HEK293 (cell line): ENCODE measurements around the gene NPTX1.
A peak's percentile ranks its signal among the peaks of the same experiment; 100 is the strongest.

ENCODE experiments used
- CTCF ChIA-PET: fragments of 350-600 bp; formaldehyde crosslinking; extraction: SDS; loops from one replicate; lab custom pipeline; 2021; ENCODE audit warnings: antibody characterized with exemption; lab: Yijun Ruan, JAX
- POLR2A ChIA-PET: fragments of 300-600 bp; formaldehyde crosslinking; extraction: SDS; loops from one replicate; lab custom pipeline; 2020; ENCODE audit warnings: antibody characterized with exemption, inconsistent platforms; lab: Yijun Ruan, JAX
- H3K27ac ChIP-seq: fragments of 200-500 bp; sonication (Bioruptor generic); 2 replicates; pipeline ENCODE4 v1.5.1; 2014; ENCODE audit warnings: low read depth, low read length, control low read depth, inconsistent platforms; ENCODE audit errors: extremely low read depth
- H3K36me3 ChIP-seq, 2 experiments: fragments of 200-500 bp in 1 of 2; sonication (Bioruptor generic) in 1 of 2; 1 replicate in 1 of 2; 2 replicates in 1 of 2; pipeline ENCODE4 v1.5.1; 2014 to 2017; ENCODE audit warnings: inconsistent platforms in 2 of 2, low read length in 2 of 2; ENCODE audit not compliant: control insufficient read depth in 2 of 2, insufficient read depth in 1 of 2
- H3K4me1 ChIP-seq: fragments of 200-500 bp; sonication (Bioruptor generic); 2 replicates; pipeline ENCODE4 v1.5.1; 2014; ENCODE audit warnings: mild to moderate bottlenecking, low read length, inconsistent platforms; ENCODE audit not compliant: control insufficient read depth, insufficient read depth
- H3K4me3 ChIP-seq: 2 replicates; pipeline ENCODE4 v1.5.1; 2011; ENCODE audit warnings: low read depth, mild to moderate bottlenecking, control low read depth, low read length, moderate library complexity
- H3K9me3 ChIP-seq: fragments of 200-500 bp; sonication (Bioruptor generic); 2 replicates; pipeline ENCODE4 v1.5.1; 2014; ENCODE audit warnings: low read depth, low read length, inconsistent platforms; ENCODE audit not compliant: control insufficient read depth, insufficient read depth
- EGR2 ChIP-seq: fragments of 450-650 bp; formaldehyde crosslinking; IDR thresholded peaks from 2 replicates; pipeline ENCODE4 v1.5.1; 2016; ENCODE audit warnings: low read depth, missing biosample characterization, missing genetic modification characterization
- GLI2 ChIP-seq: fragments of 450-650 bp; formaldehyde crosslinking; IDR thresholded peaks from 2 replicates; pipeline ENCODE4; 2017; ENCODE audit warnings: missing biosample characterization, missing genetic modification characterization, low read depth, borderline replicate concordance
- MEIS1 ChIP-seq: sonication (generic); formaldehyde crosslinking; IDR thresholded peaks from 2 replicates; pipeline ENCODE4 v1.8.1; 2022; ENCODE audit warnings: missing genetic modification reagents, mild to moderate bottlenecking, borderline replicate concordance
- RBAK ChIP-seq: fragments of 450-650 bp; formaldehyde crosslinking; IDR thresholded peaks from 2 replicates; pipeline ENCODE4 v1.5.1; 2016; ENCODE audit warnings: missing biosample characterization, missing genetic modification characterization
- REPIN1 ChIP-seq: fragments of 450-650 bp; formaldehyde crosslinking; IDR thresholded peaks from 2 replicates; pipeline ENCODE4 v1.5.1; 2017; ENCODE audit warnings: missing biosample characterization, missing genetic modification characterization, low read depth
- SP2 ChIP-seq: fragments of 450-650 bp; formaldehyde crosslinking; IDR thresholded peaks from 2 replicates; pipeline ENCODE4 v1.5.1; 2016; ENCODE audit warnings: missing biosample characterization, missing genetic modification characterization
- WT1 ChIP-seq: fragments of 450-650 bp; formaldehyde crosslinking; IDR thresholded peaks from 2 replicates; pipeline ENCODE4 v1.5.1; 2016; ENCODE audit warnings: missing biosample characterization, missing genetic modification characterization
- YY1 ChIP-seq: fragments of 450-650 bp; formaldehyde crosslinking; IDR thresholded peaks from 2 replicates; pipeline ENCODE4 v1.5.1; 2018; ENCODE audit warnings: missing biosample characterization, missing genetic modification characterization
- ZBTB11 ChIP-seq: fragments of 450-650 bp; formaldehyde crosslinking; conservative IDR thresholded peaks from 2 replicates; pipeline ENCODE4 v1.5.1; 2016; ENCODE audit warnings: low read depth, missing biosample characterization, missing genetic modification characterization
- ZBTB21 ChIP-seq: fragments of 450-650 bp; formaldehyde crosslinking; IDR thresholded peaks from 2 replicates; pipeline ENCODE4 v1.5.1; 2017; ENCODE audit warnings: missing biosample characterization, missing genetic modification characterization
- ZBTB26 ChIP-seq: fragments of 450-650 bp; formaldehyde crosslinking; optimal IDR thresholded peaks from 2 replicates; pipeline ENCODE3; 2016; ENCODE audit warnings: missing biosample characterization, mild to moderate bottlenecking, missing genetic modification characterization
- ZEB2 ChIP-seq: fragments of 450-650 bp; formaldehyde crosslinking; IDR thresholded peaks from 2 replicates; pipeline ENCODE4 v1.5.1; 2016; ENCODE audit warnings: missing biosample characterization, missing genetic modification characterization
- ZFHX2 ChIP-seq: fragments of 450-650 bp; formaldehyde crosslinking; conservative IDR thresholded peaks from 2 replicates; pipeline ENCODE4 v1.5.1; 2016; ENCODE audit warnings: missing biosample characterization, missing genetic modification characterization
- ZNF133 ChIP-seq: fragments of 450-650 bp; formaldehyde crosslinking; IDR thresholded peaks from 2 replicates; pipeline ENCODE4 v1.5.1; 2016; ENCODE audit warnings: missing biosample characterization, missing genetic modification characterization
- ZNF140 ChIP-seq: fragments of 450-650 bp; formaldehyde crosslinking; IDR thresholded peaks from 2 replicates; pipeline ENCODE4 v1.5.1; 2016; ENCODE audit warnings: missing biosample characterization, missing genetic modification characterization
- ZNF16 ChIP-seq: fragments of 450-650 bp; formaldehyde crosslinking; IDR thresholded peaks from 2 replicates; pipeline ENCODE4 v1.5.1; 2016; ENCODE audit warnings: low read depth, missing biosample characterization, missing genetic modification characterization
- ZNF302 ChIP-seq: fragments of 450-650 bp; formaldehyde crosslinking; IDR thresholded peaks from 2 replicates; pipeline ENCODE4 v1.5.1; 2016; ENCODE audit warnings: missing biosample characterization, missing genetic modification characterization, low read depth
- ZNF398 ChIP-seq: fragments of 450-650 bp; formaldehyde crosslinking; IDR thresholded peaks from 2 replicates; pipeline ENCODE4 v1.5.1; 2017; ENCODE audit warnings: missing biosample characterization, missing genetic modification characterization
- ZNF530 ChIP-seq: fragments of 450-650 bp; formaldehyde crosslinking; IDR thresholded peaks from 2 replicates; pipeline ENCODE4 v1.5.1; 2016; ENCODE audit warnings: low read depth, missing biosample characterization, missing genetic modification characterization
- ZNF600 ChIP-seq: fragments of 450-650 bp; formaldehyde crosslinking; IDR thresholded peaks from 2 replicates; pipeline ENCODE4 v1.5.1; 2016; ENCODE audit warnings: missing biosample characterization, missing genetic modification characterization
- ZNF610 ChIP-seq: fragments of 450-650 bp; formaldehyde crosslinking; IDR thresholded peaks from 2 replicates; pipeline ENCODE4 v1.5.1; 2016; ENCODE audit warnings: missing biosample characterization, missing genetic modification characterization, borderline replicate concordance
- ZNF629 ChIP-seq: fragments of 450-650 bp; formaldehyde crosslinking; IDR thresholded peaks from 2 replicates; pipeline ENCODE4 v1.5.1; 2017; ENCODE audit warnings: missing biosample characterization, missing genetic modification characterization
- ZNF747 ChIP-seq: fragments of 450-650 bp; formaldehyde crosslinking; IDR thresholded peaks from 2 replicates; pipeline ENCODE4 v1.5.1; 2016; ENCODE audit warnings: missing biosample characterization, missing genetic modification characterization

NPTX1 gene

GRCh38 chr17:80494547-80494946, 18.1 kb upstream of the NPTX1 start (continued):
- no peak for TF ChIP-seq ZNF747
- peak; percentile 29; the same call in 1 of the 2 replicates for TF ChIP-seq ZFHX2
- no peak for TF ChIP-seq ZBTB21

- H3K4me1 ChIP-seq = no peaks in the 10 kb centered on the region
- TF ChIP-seq ZNF610 (tag by site-specific recombination) = no peak
- TF ChIP-seq GLI2 (tag by site-specific recombination) = no peak
- TF ChIP-seq WT1 = no peak
- TF ChIP-seq ZBTB26 (tag by site-specific recombination) = no peak
- no peak for TF ChIP-seq ZNF302 (tag by site-specific recombination)
- TF ChIP-seq RBAK (tag by site-specific recombination) = no peak
- no peak for TF ChIP-seq REPIN1
- no peak for TF ChIP-seq ZNF140 (tag by site-specific recombination)
- no peak for TF ChIP-seq ZNF133
- H3K27ac ChIP-seq = no peak overlapping the region
- H3K9me3 ChIP-seq = no peaks in the 10 kb centered on the region
- POLR2A ChIA-PET = interaction anchor here (0.7 to 1.3 kb wide), 2 partner anchors 16 to 20 kb away, joined by 3 to 5 read pairs; partner anchors contain the start of gene NPTX1
- H3K36me3 ChIP-seq = no peaks in the 10 kb centered on the region
- H3K4me3 ChIP-seq = no peak overlapping the region
- CTCF ChIA-PET = interaction anchor here (1.0 to 1.5 kb wide), 3 partner anchors 10 to 83 kb away, joined by 3 to 5 read pairs (median 3); no protein-coding TSS in a partner anchor
Measured at GRCh38 chr17:80492343-80493136, 16.1 kb upstream of the NPTX1 start.

- Histone ChIP-seq H3K9me3 (no peaks in the 10 kb centered on the region), H3K27ac (no peak overlapping the region), H3K36me3 (no peaks in the 10 kb centered on the region), H3K4me3 (no peak overlapping the region), H3K4me1 (no peaks in the 10 kb centered on the region)
- CTCF ChIA-PET = interaction anchor here (0.7 to 1.2 kb wide), 2 partner anchors 81 to 84 kb away, joined by 3 read pairs; no protein-coding TSS in a partner anchor
- POLR2A ChIA-PET = no interaction called here
- TF ChIP-seq EGR2 (tag by site-specific recombination) = peak; percentile 42; the same call in 1 of the 2 replicates
- TF ChIP-seq ZEB2 = no peak
- no peak for TF ChIP-seq MEIS1
- no peak for TF ChIP-seq ZBTB11
- TF ChIP-seq YY1 (tag by site-specific recombination) = no peak
- peak; percentile 43; the same call in 1 of the 2 replicates for TF ChIP-seq ZNF629
- no peak for TF ChIP-seq ZNF530
- TF ChIP-seq ZNF600 (tag by site-specific recombination) = 0 out of 2 replicates have a peak, but pooled peaks have one; percentile 22
- TF ChIP-seq ZNF398 (tag by site-specific recombination) = peak; percentile 63; the same call in 1 of the 2 replicates
- no peak for TF ChIP-seq ZNF16 (tag by site-specific recombination)
- TF ChIP-seq SP2 (tag by site-specific recombination) = peak; percentile 60
- peak; percentile 33; the same call in 1 of the 2 replicates for TF ChIP-seq ZFHX2
Measured at GRCh38 chr17:80491478-80492342, 15.3 kb upstream of the NPTX1 start.
